H9 (cell line): Measurements from ENCODE around the gene PDCD11. TPM values are rescaled to one million over a fixed set of nuclear protein-coding genes. Genes with fewer than 3 reads are reported as not detected.

Source experiments
- DNase-seq: peaks from one replicate; pipeline ENCODE4 v3.0.0-alpha.2; 2017
- H2AFZ ChIP-seq: one replicate; pipeline ENCODE4 v1.6.1; 2013; ENCODE audit warnings: mild to moderate bottlenecking, low read length, control low read depth, moderate library complexity
- H2AK5ac ChIP-seq: 2 replicates; pipeline ENCODE4 v1.6.1; 2013; ENCODE audit warnings: low read length, control low read depth, mixed read lengths; ENCODE audit not compliant: insufficient read length
- H2BK120ac ChIP-seq: one replicate; pipeline ENCODE4 v1.6.1; 2013; ENCODE audit warnings: low read depth, mild to moderate bottlenecking, low read length, control low read depth, inconsistent platforms; ENCODE audit not compliant: poor library complexity, severe bottlenecking
- H2BK12ac ChIP-seq: 2 replicates; pipeline ENCODE4 v1.6.1; 2013; ENCODE audit warnings: low read length, control low read depth, mixed read lengths, low read depth; ENCODE audit not compliant: insufficient read length
- H2BK15ac ChIP-seq: 2 replicates; pipeline ENCODE4 v1.6.1; 2013; ENCODE audit warnings: low read depth, low read length, control low read depth
- H2BK20ac ChIP-seq: one replicate; pipeline ENCODE4 v1.6.1; 2013; ENCODE audit warnings: low read depth, mild to moderate bottlenecking, low read length, control low read depth, inconsistent platforms; ENCODE audit not compliant: poor library complexity, severe bottlenecking
- H2BK5ac ChIP-seq: 2 replicates; pipeline ENCODE4 v1.6.1; 2013; ENCODE audit warnings: low read length, control low read depth, mixed read lengths; ENCODE audit not compliant: insufficient read length
- H3K14ac ChIP-seq: 2 replicates; pipeline ENCODE4 v1.6.1; 2013; ENCODE audit warnings: low read length, control low read depth; ENCODE audit not compliant: insufficient read depth
- H3K18ac ChIP-seq: 2 replicates; pipeline ENCODE4 v1.6.1; 2013; ENCODE audit warnings: low read depth, mild to moderate bottlenecking, mixed read lengths, low read length, control low read depth; ENCODE audit not compliant: insufficient read length
- H3K23ac ChIP-seq: 2 replicates; pipeline ENCODE4 v1.6.1; 2013; ENCODE audit warnings: low read length, control low read depth, mixed read lengths, low read depth; ENCODE audit not compliant: insufficient read length
- H3K23me2 ChIP-seq: 2 replicates; pipeline ENCODE4 v1.6.1; 2013; ENCODE audit warnings: low read depth, mild to moderate bottlenecking, mixed read lengths, low read length, control low read depth; ENCODE audit not compliant: insufficient read length, poor library complexity, severe bottlenecking
- H3K27ac ChIP-seq: 2 replicates; pipeline ENCODE4 v1.5.1; 2013; ENCODE audit warnings: low read length, control low read depth, mixed read lengths, low read depth; ENCODE audit not compliant: insufficient read length
- H3K27me3 ChIP-seq: 2 replicates; pipeline ENCODE4 v1.6.1; 2013; ENCODE audit warnings: low read length, control low read depth, inconsistent platforms; ENCODE audit not compliant: insufficient read depth
- H3K4ac ChIP-seq: 2 replicates; pipeline ENCODE4 v1.6.1; 2013; ENCODE audit warnings: low read depth, mild to moderate bottlenecking, control low read depth, inconsistent platforms, low read length, moderate library complexity
- H3K4me1 ChIP-seq: 2 replicates; pipeline ENCODE4 v1.6.1; 2013; ENCODE audit warnings: low read length, control low read depth, inconsistent platforms; ENCODE audit not compliant: insufficient read depth
- H3K4me2 ChIP-seq: 2 replicates; pipeline ENCODE4 v1.6.1; 2013; ENCODE audit warnings: low read length, control low read depth, mixed read lengths; ENCODE audit not compliant: insufficient read length, insufficient read depth
- H3K56ac ChIP-seq: 2 replicates; pipeline ENCODE4 v1.6.1; 2013; ENCODE audit warnings: low read depth, mild to moderate bottlenecking, mixed read lengths, low read length, control low read depth; ENCODE audit not compliant: insufficient read length
- H3K79me1 ChIP-seq: 2 replicates; pipeline ENCODE4 v1.6.1; 2013; ENCODE audit warnings: low read depth, mild to moderate bottlenecking, moderate library complexity, low read length, control low read depth, inconsistent platforms; ENCODE audit not compliant: insufficient read depth, poor library complexity, severe bottlenecking
- H3K79me2 ChIP-seq: 2 replicates; pipeline ENCODE4 v1.6.1; 2013; ENCODE audit warnings: low read length, control low read depth, inconsistent platforms; ENCODE audit not compliant: insufficient read depth
- H3K9ac ChIP-seq: 2 replicates; pipeline ENCODE4 v1.6.1; 2013; ENCODE audit warnings: low read length, control low read depth, mixed read lengths; ENCODE audit not compliant: insufficient read length; ENCODE audit errors: extremely low read depth
- H3K9me3 ChIP-seq: one replicate; pipeline ENCODE4 v1.6.1; 2013; ENCODE audit warnings: low read depth, low read length, inconsistent platforms; ENCODE audit not compliant: control insufficient read depth
- H3T11ph ChIP-seq: one replicate; pipeline ENCODE4 v1.6.1; 2013; ENCODE audit warnings: mild to moderate bottlenecking, low read length, control low read depth, inconsistent platforms
- H4K20me1 ChIP-seq: one replicate; pipeline ENCODE4 v1.6.1; 2013; ENCODE audit not compliant: control insufficient read depth, insufficient read length, insufficient read depth
- H4K5ac ChIP-seq: 2 replicates; pipeline ENCODE4 v1.6.1; 2013; ENCODE audit warnings: low read depth, mild to moderate bottlenecking, mixed read lengths, low read length, control low read depth; ENCODE audit not compliant: insufficient read length
- H4K8ac ChIP-seq: replicated peaks from 2 replicates; pipeline ENCODE4 v1.6.1; 2013; ENCODE audit warnings: low read length, control low read depth, mixed read lengths, low read depth; ENCODE audit not compliant: insufficient read length
- H4K91ac ChIP-seq: 2 replicates; pipeline ENCODE4 v1.6.1; 2013; ENCODE audit warnings: low read depth, mild to moderate bottlenecking, moderate library complexity, mixed read lengths, low read length, control low read depth; ENCODE audit not compliant: insufficient read length
- H3K27ac Mint-ChIP-seq, 3 experiments: 2 replicates in 2 of 3; 3 replicates in 1 of 3; pipeline ENCODE4 v1.8.0; 2020 to 2021; ENCODE audit warnings: mixed read lengths in 3 of 3, mild to moderate bottlenecking in 1 of 3, moderate library complexity in 1 of 3
- H3K27me3 Mint-ChIP-seq: 2 replicates; pipeline ENCODE4 v1.8.0; 2021; ENCODE audit warnings: low read depth, mild to moderate bottlenecking, moderate library complexity, mixed read lengths
- H3K36me3 Mint-ChIP-seq, 3 experiments: 2 replicates in 2 of 3; 3 replicates in 1 of 3; pipeline ENCODE4 v1.8.0; 2020 to 2021; ENCODE audit warnings: low read depth in 3 of 3, mixed read lengths in 3 of 3; ENCODE audit not compliant: insufficient read depth in 1 of 3
- H3K4me1 Mint-ChIP-seq, 2 experiments: 2 replicates each; pipeline ENCODE4 v1.8.0; 2020; ENCODE audit warnings: mixed read lengths in 2 of 2
- H3K4me3 Mint-ChIP-seq, 2 experiments: 2 replicates in 1 of 2; 3 replicates in 1 of 2; pipeline ENCODE4 v1.8.0; 2020 to 2021; ENCODE audit warnings: mild to moderate bottlenecking in 2 of 2, mixed read lengths in 2 of 2, moderate library complexity in 1 of 2
- H3K9me3 Mint-ChIP-seq, 2 experiments: 2 replicates in 1 of 2; 3 replicates in 1 of 2; pipeline ENCODE4 v1.8.0; 2020; ENCODE audit warnings: mild to moderate bottlenecking in 2 of 2, mixed read lengths in 2 of 2, moderate library complexity in 1 of 2
- CTCF ChIP-seq: fragments of 200-600 bp; sonication (generic); conservative IDR thresholded peaks from 3 replicates; pipeline ENCODE4 v1.8.0; 2021; ENCODE audit warnings: antibody characterized with exemption, mild to moderate bottlenecking
- WGBS: extraction: QIAGEN DNeasy Blood & Tissue Kit; methylation state at CpG from one replicate; pipeline ENCODE4 v1.1.7; 2013; ENCODE audit warnings: missing lambda C conversion rate, low lambda C conversion rate, mixed read lengths; ENCODE audit not compliant: insufficient read length; ENCODE audit errors: extremely low coverage; 5-methylcytosine and 5-hydroxymethylcytosine counted together
- total RNA-seq: library from RNA; stranded (reverse); gene quantifications from 2 replicates; pipeline ENCODE4 v1.2.1, GENCODE V29; 2021

Gene PDCD11
- total RNA-seq, 1 experiment from 2014 or later: 99.5 TPM

DNA sequence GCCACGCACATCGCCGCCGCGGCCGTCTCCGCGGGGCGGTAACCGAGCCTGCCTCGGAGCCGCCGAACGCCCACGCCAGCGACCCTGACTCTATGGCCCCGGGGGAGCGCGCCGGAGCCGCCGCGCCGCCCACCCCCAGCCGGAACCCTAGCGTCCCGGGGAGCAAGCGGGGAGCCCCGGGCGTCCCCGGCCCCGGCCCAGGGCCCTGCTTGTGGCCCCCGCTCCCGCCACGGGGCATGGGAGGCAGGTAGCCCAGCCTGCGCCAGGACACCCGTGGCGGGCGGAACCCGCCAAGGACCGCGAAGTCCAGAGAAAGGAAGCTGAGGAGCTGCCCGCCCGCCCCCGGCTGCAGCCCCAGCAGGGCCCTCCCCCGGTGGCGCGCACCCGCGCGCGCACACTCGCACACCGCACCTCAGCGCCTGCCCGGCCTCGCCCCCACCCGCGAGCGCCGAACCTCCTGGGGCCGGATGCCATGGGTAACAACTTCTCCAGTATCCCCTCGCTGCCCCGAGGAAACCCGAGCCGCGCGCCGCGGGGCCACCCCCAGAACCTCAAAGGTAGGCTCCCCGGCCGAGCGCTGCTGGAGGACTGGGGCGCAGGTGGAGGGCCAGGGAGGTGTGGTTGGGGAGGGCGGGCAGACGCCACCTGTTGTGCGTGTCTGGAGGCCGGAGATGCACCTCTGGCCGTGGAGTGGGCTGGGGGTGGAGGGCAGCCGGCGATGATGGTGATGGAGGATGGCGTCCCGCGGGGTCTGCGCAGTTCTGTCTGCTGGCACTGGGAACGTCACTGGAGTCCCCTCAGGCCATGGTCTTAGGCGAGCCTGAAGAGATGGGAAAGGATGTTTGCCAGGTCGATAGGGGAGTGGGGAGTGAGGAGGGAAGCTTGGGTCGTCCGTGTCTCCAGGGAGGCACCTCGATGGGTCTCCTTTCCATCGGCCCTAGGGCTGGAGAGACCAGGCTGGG lies 97.8 kb downstream of the PDCD11 start:
- Histone ChIP-seq H3K56ac (no peak overlapping the region), H2AK5ac (no peak overlapping the region), H4K8ac (no peak overlapping the region), H3K4me2 (peak overlapping the region; percentile 39), H3K9me3 (no peaks in the 10 kb centered on the region), H4K20me1 (no peaks in the 10 kb centered on the region), H3K27ac (no peak overlapping the region), H2BK5ac (no peak overlapping the region), H3K79me2 (no peaks in the 10 kb centered on the region), H3K4me1 (no peaks in the 10 kb centered on the region; the same call in 1 of the 2 replicates), H4K91ac (no peak overlapping the region), H2BK15ac (no peak overlapping the region), H3K9ac (no peak overlapping the region), H2AFZ (no peak overlapping the region), H3K23me2 (peaks cover 4% of the 10 kb centered on the region), H3K14ac (no peak overlapping the region; the same call in 1 of the 2 replicates), H3T11ph (no peak overlapping the region), H2BK12ac (no peak overlapping the region), H3K27me3 (peaks cover 10% of the 10 kb centered on the region; the same call in 1 of the 2 replicates), H3K4ac (no peak overlapping the region), H3K79me1 (no peaks in the 10 kb centered on the region), H3K18ac (no peak overlapping the region), H4K5ac (no peak overlapping the region), H2BK120ac (no peak overlapping the region), H3K23ac (no peak overlapping the region), H2BK20ac (no peak overlapping the region)
- Mint-ChIP-seq H3K9me3 (no peaks in the 10 kb centered on the region), H3K27me3 (peaks cover 74% of the 10 kb centered on the region), H3K4me3 (peak overlapping the region; percentile 74 to 85), H3K27ac (no peak overlapping the region), H3K36me3 (no peaks in the 10 kb centered on the region), H3K4me1 (peaks cover 17 to 21% of the 10 kb centered on the region in 2 experiments)
- WGBS: no CpG with 5 or more reads among the region's 92 CpGs
- DNase-seq: no peak
- no peak for TF ChIP-seq CTCF
